Thoracic aorta (tissue), 2 donors: ENCODE measurements around the gene RASL12. TPM values are rescaled to one million over a fixed set of nuclear protein-coding genes. Genes with fewer than 3 reads are reported as not detected.
A peak's percentile ranks its signal among the peaks of the same experiment; 100 is the strongest.
"Not testable (repeated sequence)": the region's sequence is repeated elsewhere in the genome, so short reads cannot be mapped to it uniquely, and the experiment has no call there.

Experiments
- ATAC-seq: fragments of 150-250 bp; one replicate; pipeline ENCODE4 v1.8.0; 2017; ENCODE audit warnings: low read depth; ENCODE audit not compliant: insufficient number of reproducible peaks, low FRiP score
- DNase-seq: peaks from one replicate; pipeline ENCODE4 v3.0.0-alpha.2; 2020; ENCODE audit warnings: low spot score
- H3K27ac ChIP-seq, 2 donors: fragments of 200-600 bp; sonication (generic); 1 replicate in 1 of 2; 2 replicates in 1 of 2; pipeline ENCODE4 v1.5.1; 2016; ENCODE audit warnings: mild to moderate bottlenecking in 2 of 2, moderate library complexity in 2 of 2
- H3K27me3 ChIP-seq: fragments of 200-600 bp; sonication (generic); replicated peaks from 2 replicates; pipeline ENCODE4 v1.6.0; 2016; ENCODE audit warnings: mild to moderate bottlenecking; ENCODE audit not compliant: insufficient read depth
- H3K36me3 ChIP-seq: fragments of 200-600 bp; sonication (generic); one replicate; pipeline ENCODE4 v1.5.1; 2016
- H3K4me1 ChIP-seq, 2 donors: fragments of 200-600 bp; sonication (generic); 1 replicate in 1 of 2; 2 replicates in 1 of 2; pipeline versions ENCODE4 v1.5.1 to v1.6.0; 2016; ENCODE audit warnings: low read depth in 2 of 2, mild to moderate bottlenecking in 1 of 2; ENCODE audit not compliant: control insufficient read depth in 1 of 2
- H3K4me3 ChIP-seq: fragments of 200-600 bp; sonication (generic); 2 replicates; pipeline ENCODE4 v1.5.1; 2016; ENCODE audit warnings: mild to moderate bottlenecking
- H3K9me3 ChIP-seq: fragments of 200-600 bp; sonication (generic); 2 replicates; pipeline ENCODE4 v1.5.1; 2016
- total RNA-seq, 2 donors: library from RNA; depleted of rRNA; stranded (reverse); fragments of >200 nt; gene quantifications; one replicate each; pipeline versions ENCODE4 v1.1.0 to v1.2.3, GENCODE V29; 2016
- TF ChIP-seq, protein P1 (sequence below): fragments of 200-600 bp; sonication (generic); IDR thresholded peaks from one replicate; pipeline ENCODE4 v1.5.1; 2019; ENCODE audit warnings: antibody characterized with exemption

The RASL12 gene
- total RNA-seq, 2 donors from 2014 or later: 211 to 324 TPM

DNA sequence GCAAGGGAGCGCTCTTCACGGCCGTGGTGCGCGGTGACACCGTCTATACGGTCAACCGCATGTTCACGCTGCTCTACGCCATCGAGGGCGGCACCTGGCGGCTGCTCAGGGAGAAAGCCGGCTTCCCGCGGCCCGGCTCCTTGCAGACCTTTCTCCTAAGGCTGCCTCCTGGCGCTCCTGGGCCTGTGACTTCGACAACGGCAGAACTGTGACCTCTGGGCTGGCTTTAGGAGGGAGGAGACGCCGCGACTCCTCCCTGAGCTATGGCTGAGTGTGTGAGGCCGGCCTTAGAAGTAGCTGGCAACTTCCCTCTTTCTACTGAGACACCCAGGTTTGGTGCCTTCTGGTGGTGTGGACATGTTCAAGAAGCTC lies 10.2 kb upstream of the RASL12 start:
- Histone ChIP-seq H3K27ac (peak overlapping the region; percentile 33 to 91), H3K4me1 (peaks cover 33 to 81% of the 10 kb centered on the region in 2 donors), H3K9me3 (no peaks in the 10 kb centered on the region), H3K36me3 (no peaks in the 10 kb centered on the region), H3K27me3 (no peaks in the 10 kb centered on the region), H3K4me3 (peak overlapping the region; percentile 21)
- TF ChIP-seq, protein P1, sequence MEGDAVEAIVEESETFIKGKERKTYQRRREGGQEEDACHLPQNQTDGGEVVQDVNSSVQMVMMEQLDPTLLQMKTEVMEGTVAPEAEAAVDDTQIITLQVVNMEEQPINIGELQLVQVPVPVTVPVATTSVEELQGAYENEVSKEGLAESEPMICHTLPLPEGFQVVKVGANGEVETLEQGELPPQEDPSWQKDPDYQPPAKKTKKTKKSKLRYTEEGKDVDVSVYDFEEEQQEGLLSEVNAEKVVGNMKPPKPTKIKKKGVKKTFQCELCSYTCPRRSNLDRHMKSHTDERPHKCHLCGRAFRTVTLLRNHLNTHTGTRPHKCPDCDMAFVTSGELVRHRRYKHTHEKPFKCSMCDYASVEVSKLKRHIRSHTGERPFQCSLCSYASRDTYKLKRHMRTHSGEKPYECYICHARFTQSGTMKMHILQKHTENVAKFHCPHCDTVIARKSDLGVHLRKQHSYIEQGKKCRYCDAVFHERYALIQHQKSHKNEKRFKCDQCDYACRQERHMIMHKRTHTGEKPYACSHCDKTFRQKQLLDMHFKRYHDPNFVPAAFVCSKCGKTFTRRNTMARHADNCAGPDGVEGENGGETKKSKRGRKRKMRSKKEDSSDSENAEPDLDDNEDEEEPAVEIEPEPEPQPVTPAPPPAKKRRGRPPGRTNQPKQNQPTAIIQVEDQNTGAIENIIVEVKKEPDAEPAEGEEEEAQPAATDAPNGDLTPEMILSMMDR: peak; percentile 55
- ATAC-seq (no peak), DNase-seq (no peak)

DNA sequence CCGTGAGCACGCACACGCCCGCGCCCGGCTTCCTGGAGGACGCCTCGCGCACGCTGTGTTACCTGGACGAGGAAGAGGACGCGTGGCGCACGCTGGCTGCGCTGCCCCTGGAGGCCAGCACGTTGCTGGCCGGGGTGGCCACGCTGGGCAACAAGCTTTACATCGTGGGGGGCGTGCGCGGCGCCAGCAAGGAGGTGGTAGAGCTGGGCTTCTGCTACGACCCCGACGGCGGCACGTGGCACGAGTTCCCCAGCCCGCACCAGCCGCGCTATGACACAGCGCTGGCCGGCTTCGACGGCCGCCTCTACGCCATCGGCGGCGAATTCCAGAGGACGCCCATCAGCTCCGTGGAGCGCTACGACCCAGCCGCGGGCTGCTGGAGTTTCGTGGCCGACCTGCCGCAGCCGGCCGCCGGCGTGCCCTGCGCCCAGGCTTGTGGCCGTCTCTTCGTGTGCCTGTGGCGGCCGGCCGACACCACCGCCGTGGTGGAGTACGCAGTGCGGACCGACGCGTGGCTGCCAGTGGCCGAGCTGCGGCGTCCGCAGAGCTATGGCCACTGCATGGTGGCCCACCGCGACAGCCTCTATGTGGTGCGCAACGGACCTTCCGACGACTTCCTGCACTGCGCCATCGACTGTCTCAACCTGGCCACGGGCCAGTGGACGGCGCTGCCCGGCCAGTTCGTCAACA lies 9.6 kb upstream of the RASL12 start:
- H3K4me1 ChIP-seq: peaks cover 31 to 81% of the 10 kb centered on the region in 2 donors
- H3K27me3 ChIP-seq: no peaks in the 10 kb centered on the region
- ATAC-seq: no peak
- no peaks in the 10 kb centered on the region for H3K9me3 ChIP-seq
- TF ChIP-seq, protein P1: no peak
- DNase-seq: no peak
- H3K27ac ChIP-seq: peak overlapping the region; percentile 80 to 91
- H3K4me3 ChIP-seq: peak overlapping the region; percentile 21
- H3K36me3 ChIP-seq: no peaks in the 10 kb centered on the region

DNA sequence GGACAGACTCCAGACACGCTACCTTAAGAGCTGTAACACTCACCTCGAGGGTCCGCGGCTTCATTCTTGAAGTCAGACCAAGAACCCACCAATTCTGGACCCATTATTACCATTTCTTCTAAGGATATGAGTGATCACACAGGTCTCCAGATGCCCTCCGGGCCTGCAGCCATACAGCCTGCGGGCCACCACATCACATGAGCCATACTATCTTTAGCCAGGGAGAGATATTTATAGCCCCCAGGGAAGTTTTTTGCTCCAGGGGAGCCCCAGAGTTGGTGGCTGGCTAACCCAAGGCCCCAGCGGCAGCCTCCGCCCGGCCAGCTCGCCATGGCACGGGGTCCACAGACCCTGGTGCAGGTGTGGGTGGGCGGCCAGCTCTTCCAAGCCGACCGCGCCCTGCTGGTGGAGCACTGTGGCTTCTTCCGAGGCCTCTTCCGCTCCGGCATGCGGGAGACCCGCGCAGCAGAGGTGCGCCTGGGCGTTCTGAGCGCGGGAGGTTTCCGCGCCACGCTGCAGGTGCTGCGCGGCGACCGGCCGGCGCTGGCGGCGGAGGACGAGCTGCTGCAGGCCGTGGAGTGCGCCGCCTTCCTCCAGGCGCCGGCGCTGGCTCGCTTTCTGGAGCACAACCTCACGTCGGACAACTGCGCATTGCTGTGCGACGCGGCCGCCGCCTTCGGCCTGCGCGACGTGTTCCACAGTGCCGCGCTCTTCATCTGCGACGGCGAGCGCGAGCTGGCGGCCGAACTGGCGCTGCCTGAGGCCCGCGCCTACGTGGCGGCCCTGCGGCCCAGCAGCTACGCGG lies 8.9 kb upstream of the RASL12 start, which contains the start of gene KBTBD13:
TSS of gene KBTBD13 (plus strand) at position 261 of the 805 bp plus-strand sequence. CDS start at position 331, 70 bp downstream.
- Histone ChIP-seq H3K27ac (peak within 1 kb of the TSS; percentile 80 to 91), H3K4me3 (peak within 1 kb of the TSS; percentile 29), H3K4me1 (peaks cover 32 to 81% of the 10 kb centered on the region in 2 donors), H3K27me3 (no peaks in the 10 kb centered on the region), H3K36me3 (no peaks in the 10 kb centered on the region), H3K9me3 (no peaks in the 10 kb centered on the region)
- DNase-seq (no peak), ATAC-seq (no peak)
- TF ChIP-seq, protein P1: no peak

DNA sequence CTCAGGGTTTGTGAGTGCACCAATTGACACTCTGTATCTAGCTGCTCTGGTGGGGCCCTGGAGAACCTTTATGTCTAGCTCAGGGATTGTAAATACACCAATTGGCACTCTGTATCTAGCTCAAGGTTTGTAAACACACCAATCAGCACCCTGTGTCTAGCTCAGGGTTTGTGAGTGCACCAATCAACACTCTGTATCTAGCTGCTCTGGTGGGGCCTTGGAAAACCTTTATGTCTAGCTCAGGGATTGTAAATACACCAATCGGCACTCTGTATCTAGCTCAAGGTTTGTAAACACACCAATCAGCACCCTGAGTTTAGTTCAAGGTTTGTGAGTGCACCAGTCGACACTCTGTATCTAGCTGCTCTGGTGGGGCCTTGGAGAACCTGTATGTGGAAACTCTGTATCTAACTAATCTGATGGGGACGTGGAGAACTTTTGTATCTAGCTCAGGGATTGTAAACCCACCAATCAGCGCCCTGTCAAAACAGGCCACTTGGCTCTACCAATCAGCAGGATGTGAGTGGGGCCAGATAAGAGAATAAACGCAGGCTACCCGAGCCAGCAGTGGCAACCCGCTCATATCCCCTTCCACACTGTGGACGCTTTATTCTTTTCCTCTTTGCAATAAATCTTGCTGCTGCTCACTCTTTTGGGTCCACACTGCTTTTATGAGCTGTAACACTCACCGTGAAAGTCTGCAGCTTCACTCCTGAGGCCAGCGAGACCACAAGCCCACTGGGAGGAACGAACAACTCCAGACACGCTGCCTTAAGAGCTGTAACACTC lies 8.0 kb upstream of the RASL12 start:
- peaks cover 34 to 81% of the 10 kb centered on the region in 2 donors for H3K4me1 ChIP-seq
- peak overlapping the region; percentile 80 to 91 for H3K27ac ChIP-seq
- H3K36me3 ChIP-seq, H3K9me3 ChIP-seq, DNase-seq, H3K27me3 ChIP-seq, ATAC-seq: not testable (repeated sequence)
- peak overlapping the region; percentile 27 for H3K4me3 ChIP-seq

DNA sequence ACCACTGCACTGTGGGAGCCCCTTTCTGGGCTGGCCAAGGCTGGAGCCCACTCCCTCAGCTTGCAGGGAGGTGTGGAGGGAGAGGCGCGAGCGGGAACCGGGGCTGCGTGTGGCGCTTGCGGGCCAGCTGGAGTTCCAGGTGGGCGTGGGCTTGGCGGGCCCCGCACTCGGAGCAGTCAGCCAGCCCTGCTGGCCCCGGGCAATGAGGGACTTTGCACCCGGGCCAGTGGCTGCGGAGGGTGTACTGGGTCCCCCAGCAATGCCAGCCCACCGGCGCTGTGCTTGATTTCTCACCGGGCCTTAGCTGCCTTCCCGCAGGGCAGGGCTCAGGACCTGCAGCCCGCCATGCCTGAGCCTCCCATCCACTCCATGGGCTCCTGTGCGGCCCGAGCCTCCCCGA lies 7.2 kb upstream of the RASL12 start:
- peaks cover 43 to 81% of the 10 kb centered on the region in 2 donors for H3K4me1 ChIP-seq
- not testable (repeated sequence) for ATAC-seq, H3K9me3 ChIP-seq, H3K36me3 ChIP-seq, DNase-seq, H3K27me3 ChIP-seq, H3K4me3 ChIP-seq
- peak overlapping the region in 1 of 2 donors; percentile 80 for H3K27ac ChIP-seq
